HT-29 (cell line): ENCODE data around the gene IGF2. TPM values are rescaled to one million over a fixed set of nuclear protein-coding genes. Genes with fewer than 3 reads are reported as not detected.

ENCODE experiments used
- DNase-seq: peaks from one replicate; pipeline ENCODE4 v3.0.0-alpha.2; 2015; ENCODE audit warnings: low spot score
- small RNA-seq: library from RNA; depleted of rRNA; stranded (forward); fragments of <200 nt; gene quantifications from one replicate; pipeline ENCODE3, GENCODE V24; 2014
- total RNA-seq: library from RNA; depleted of rRNA; stranded (reverse); fragments of >200 nt; shearing (Covaris generic); gene quantifications from 2 replicates; pipeline ENCODE4 v1.2.3, GENCODE V29; 2014; rRNA removed

The IGF2 gene
- total RNA-seq, 1 experiment from 2014 or later, result 11.4 TPM

- no peak for DNase-seq
Measured at GRCh38 chr11:2093575-2094353, 45.4 kb downstream of the IGF2 start.

- peak; percentile 97 for DNase-seq
Measured at GRCh38 chr11:2092956-2093412, 46.2 kb downstream of the IGF2 start.

- DNase-seq, result no peak
Measured at GRCh38 chr11:2092464-2092910, 46.7 kb downstream of the IGF2 start.

GRCh38 chr11:2091786-2092463 lies 47.3 kb downstream of the IGF2 start:
- DNase-seq, result no peak

GRCh38 chr11:2091112-2091746 lies 48.0 kb downstream of the IGF2 start:
- DNase-seq, result no peak

- DNase-seq, result no peak
Measured at GRCh38 chr11:2090172-2091111, 48.7 kb downstream of the IGF2 start.

- peak; percentile 67 for DNase-seq
Measured at GRCh38 chr11:2089536-2090165, 49.5 kb downstream of the IGF2 start.

GRCh38 chr11:2088746-2089535 lies 50.2 kb downstream of the IGF2 start:
- DNase-seq, result peak; percentile 29

- no peak for DNase-seq
Measured at GRCh38 chr11:2088284-2088683, 50.9 kb downstream of the IGF2 start.

- DNase-seq, result no peak
Measured at GRCh38 chr11:2086239-2087040, 52.7 kb downstream of the IGF2 start.

- DNase-seq, result no peak
Measured at GRCh38 chr11:2085251-2086066, 53.7 kb downstream of the IGF2 start.

- DNase-seq, result no peak
Measured at GRCh38 chr11:2084721-2085120, 54.5 kb downstream of the IGF2 start.

Small RNA genes within 50 kb of the gene (small RNA-seq; reads per million reads assigned to genes)
- gene MIR4686 (not detected), gene MIR483 (not detected)

Other genes starting within 250 kb of the IGF2 start
- not detected in 2 replicates for gene PRR33, start 247.5 kb downstream of the IGF2 start, total RNA-seq
- 0.23 TPM in 1 of 2 replicates, not detected in the other for gene TNNT3, start 219.7 kb downstream of the IGF2 start, total RNA-seq
- gene MRPL23, start 192.1 kb downstream of the IGF2 start, total RNA-seq, result 107 and 109 TPM in 2 replicates
- 0.81 TPM in 1 of 2 replicates, not detected in the other for gene H19, start 141.5 kb downstream of the IGF2 start, total RNA-seq
- gene INS, start 21.8 kb upstream of the IGF2 start, total RNA-seq, result not detected in 2 replicates
- gene TH, start 32.4 kb upstream of the IGF2 start, total RNA-seq, result 1.8 and 3.4 TPM in 2 replicates
- gene ASCL2, start 131.2 kb upstream of the IGF2 start, total RNA-seq, result 5.0 and 6.8 TPM in 2 replicates
- gene C11orf21, start 162.5 kb upstream of the IGF2 start, total RNA-seq, result 0.81 and 1.3 TPM in 2 replicates
- gene TSPAN32, start 162.6 kb upstream of the IGF2 start, total RNA-seq, result 1.4 and 2.5 TPM in 2 replicates
- 121 and 132 TPM in 2 replicates for gene CD81, start 237.9 kb upstream of the IGF2 start, total RNA-seq